Suppressor macrophage treated with lipopolysaccharide for 1 hour (primary cell): ENCODE results near the gene PPP1R13L.
"Not testable (repeated sequence)": the region's sequence is repeated elsewhere in the genome, so short reads cannot be mapped to it uniquely, and the experiment has no call there.

Experiments used
- DNase-seq, 3 donors: peaks; one replicate each; pipeline ENCODE4 v3.0.0-alpha.2; 2020 to 2022

The PPP1R13L gene

GRCh38 chr19:45404557-45405434 is at the start of gene PPP1R13L:
Gene PPP1R13L (minus strand): TSS chr19:45405069. CDS start chr19:45398318, 6,751 bp downstream.
- DNase-seq, result no peak

GRCh38 chr19:45451850-45452387 is 47.0 kb upstream of the PPP1R13L start:
- no peak for DNase-seq

GRCh38 chr19:45451131-45451849 is 46.4 kb upstream of the PPP1R13L start:
- DNase-seq, result peak in 1 of 3 donors; percentile 28

- no peak for DNase-seq
These were observed 45.1 kb upstream of the PPP1R13L start for GRCh38 chr19:45450012-45450333.

- no peak for DNase-seq
These were observed 44.0 kb upstream of the PPP1R13L start for GRCh38 chr19:45448887-45449299.

GRCh38 chr19:45448425-45448756 is 43.5 kb upstream of the PPP1R13L start:
- no peak for DNase-seq

- DNase-seq, result no peak
These were observed 42.1 kb upstream of the PPP1R13L start for GRCh38 chr19:45446944-45447343.

GRCh38 chr19:45446295-45446694 is 41.4 kb upstream of the PPP1R13L start:
- DNase-seq, result peak; percentile 49 to 59 (median 50)

GRCh38 chr19:45445139-45445538 is 40.3 kb upstream of the PPP1R13L start:
- DNase-seq, result no peak

- DNase-seq, result peak; percentile 80 to 93 (median 84)
These were observed 39.6 kb upstream of the PPP1R13L start for GRCh38 chr19:45444318-45445041.

- peak; percentile 92 to 97 (median 93) for DNase-seq
These were observed 38.8 kb upstream of the PPP1R13L start for GRCh38 chr19:45443462-45444317.

- peak; percentile 95 to 97 (median 95) for DNase-seq
These were observed 38.1 kb upstream of the PPP1R13L start for GRCh38 chr19:45442778-45443461.

- DNase-seq, result no peak
These were observed 37.5 kb upstream of the PPP1R13L start for GRCh38 chr19:45442408-45442777.

- DNase-seq, result no peak
These were observed 36.2 kb upstream of the PPP1R13L start for GRCh38 chr19:45440873-45441654.

- DNase-seq, result no peak
These were observed 35.4 kb upstream of the PPP1R13L start for GRCh38 chr19:45440259-45440638.

- peak; percentile 78 to 89 (median 86) for DNase-seq
These were observed 34.8 kb upstream of the PPP1R13L start for GRCh38 chr19:45439569-45440258.

GRCh38 chr19:45439190-45439568 is 34.3 kb upstream of the PPP1R13L start:
- peak; percentile 48 to 66 (median 62) for DNase-seq

GRCh38 chr19:45437328-45437727 is 32.5 kb upstream of the PPP1R13L start:
- no peak for DNase-seq

- DNase-seq, result not testable (repeated sequence)
These were observed 27.7 kb upstream of the PPP1R13L start for GRCh38 chr19:45432543-45432942.

GRCh38 chr19:45431008-45431407 is 26.1 kb upstream of the PPP1R13L start:
- peak in 2 of 3 donors; percentile 46 to 59 for DNase-seq
